ENCODE measurements around the gene AQP12B.
A peak's percentile ranks its signal among the peaks of the same experiment; 100 is the strongest.
"Not testable (repeated sequence)": the region's sequence is repeated elsewhere in the genome, so short reads cannot be mapped to it uniquely, and the experiment has no call there.

Gene AQP12B

GRCh38 chr2:240680185-240680584 is 2.5 kb downstream of the AQP12B start:
- DNase-seq, result not testable (repeated sequence)

- DNase-seq, result not testable (repeated sequence)
Observed at GRCh38 chr2:240678909-240679308, 3.8 kb downstream of the AQP12B start.

GRCh38 chr2:240678043-240678442 is 4.6 kb downstream of the AQP12B start:
- not testable (repeated sequence) for DNase-seq

- not testable (repeated sequence) for DNase-seq
Observed at GRCh38 chr2:240675345-240675744, 7.3 kb downstream of the AQP12B start.

GRCh38 chr2:240674461-240675184 is 8.1 kb downstream of the AQP12B start:
- DNase-seq, result peak; percentile 3

GRCh38 chr2:240672701-240673190 is 9.9 kb downstream of the AQP12B start:
- peak; percentile 20 for DNase-seq

GRCh38 chr2:240672076-240672700 is 10.5 kb downstream of the AQP12B start:
- no peak for DNase-seq

- DNase-seq, result no peak
Observed at GRCh38 chr2:240670950-240671349, 11.7 kb downstream of the AQP12B start.

GRCh38 chr2:240670402-240670801 is 12.3 kb downstream of the AQP12B start:
- no peak for DNase-seq

- no peak for DNase-seq
Observed at GRCh38 chr2:240664622-240665021, 18.1 kb downstream of the AQP12B start.

- DNase-seq, result no peak
Observed at GRCh38 chr2:240663546-240664190, 19.0 kb downstream of the AQP12B start.

GRCh38 chr2:240662681-240663080 is 20.0 kb downstream of the AQP12B start:
- no peak for DNase-seq

- not testable (repeated sequence) for DNase-seq
Observed at GRCh38 chr2:240659883-240660282, 22.8 kb downstream of the AQP12B start.

GRCh38 chr2:240655931-240656886 is 26.5 kb downstream of the AQP12B start:
- DNase-seq, result no peak

- no peak for DNase-seq
Observed at GRCh38 chr2:240651185-240651584, 31.5 kb downstream of the AQP12B start.

- no peak for DNase-seq
Observed at GRCh38 chr2:240650254-240650965, 32.3 kb downstream of the AQP12B start.

GRCh38 chr2:240649331-240649730 is 33.4 kb downstream of the AQP12B start:
- DNase-seq, result no peak

GRCh38 chr2:240648650-240649275 is 33.9 kb downstream of the AQP12B start:
- peak; percentile 35 for DNase-seq

GRCh38 chr2:240648155-240648649 is 34.5 kb downstream of the AQP12B start:
- DNase-seq, result no peak

GRCh38 chr2:240647503-240648154 is 35.1 kb downstream of the AQP12B start:
- DNase-seq, result no peak
